Stimulated activated CD4-positive, alpha-beta T cell treated with anti-CD3 and anti-CD28 coated beads, TNF-alpha, amount 100 ng/mL, for 48 hours (primary cell): ENCODE measurements around the gene LSM7.
"Not testable (repeated sequence)": the region's sequence is repeated elsewhere in the genome, so short reads cannot be mapped to it uniquely, and the experiment has no call there.

Experiments
- DNase-seq, 3 donors: peaks; one replicate each; pipeline ENCODE4 v3.0.0-alpha.2; 2020; ENCODE audit warnings: low read depth in 3 of 3

LSM7 gene

DNA sequence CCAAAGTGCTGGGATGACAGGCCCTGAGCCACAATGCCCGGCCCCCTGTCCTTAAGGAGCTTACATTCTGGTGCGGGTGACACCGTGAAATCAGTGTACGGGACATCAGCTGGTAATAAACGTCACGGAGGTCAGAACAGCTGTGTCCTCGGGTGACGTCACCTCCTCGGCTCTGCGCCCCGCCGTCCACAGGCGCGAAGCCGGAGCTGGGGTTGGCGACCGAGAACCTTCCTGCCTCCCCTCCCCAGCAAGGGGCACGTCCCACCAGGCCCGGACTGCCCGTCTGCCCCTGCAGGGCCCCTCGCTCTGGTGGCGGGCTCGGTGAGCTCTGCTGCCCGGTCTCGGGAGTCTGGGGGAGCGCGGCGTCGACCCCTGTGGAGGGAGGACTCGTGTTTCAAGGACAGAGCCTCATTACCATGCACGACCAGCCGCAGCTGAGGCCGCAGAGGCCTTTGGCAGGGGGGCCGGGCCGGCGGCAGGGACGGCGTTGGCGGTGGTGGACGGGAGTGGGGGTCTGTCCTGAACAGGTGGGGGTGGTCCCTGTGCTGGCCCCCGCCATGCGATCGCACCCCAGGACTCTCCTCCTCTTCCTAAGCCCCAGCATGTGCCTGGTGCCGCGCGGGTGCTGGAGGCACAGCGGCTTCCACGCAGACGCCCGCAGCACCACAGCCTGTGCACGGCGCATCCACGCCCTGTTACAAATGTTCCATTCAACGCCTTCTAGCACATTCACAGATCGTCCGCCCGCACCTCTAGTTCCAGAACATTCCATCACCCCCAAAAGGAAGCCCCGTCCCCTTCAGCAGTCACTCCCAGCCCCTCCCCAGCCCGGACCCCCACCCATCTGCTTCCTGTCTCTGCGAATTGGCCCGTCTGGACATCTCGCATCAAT is 25.8 kb downstream of the LSM7 start:
- no peak for DNase-seq

DNA sequence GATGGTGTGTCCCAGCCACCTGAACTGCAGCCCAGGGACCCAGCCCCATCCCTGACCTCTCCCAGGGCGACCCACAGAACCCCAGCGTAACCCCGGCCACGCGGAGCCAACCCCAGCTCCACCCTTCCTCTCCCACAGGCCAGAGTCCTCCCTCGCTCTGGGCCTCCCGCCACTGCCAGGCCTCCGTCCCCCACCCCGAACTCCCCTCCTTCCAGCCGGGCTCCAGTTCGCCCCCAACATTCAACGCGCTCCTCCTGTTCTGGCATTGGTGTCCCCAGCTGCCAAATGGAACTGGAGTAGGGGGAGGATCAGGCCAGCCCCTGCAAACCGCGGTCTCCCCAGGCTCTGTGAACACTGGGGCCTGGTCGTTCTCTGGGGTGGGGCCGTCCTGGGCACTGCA is 27.9 kb downstream of the LSM7 start:
- DNase-seq, result no peak

DNA sequence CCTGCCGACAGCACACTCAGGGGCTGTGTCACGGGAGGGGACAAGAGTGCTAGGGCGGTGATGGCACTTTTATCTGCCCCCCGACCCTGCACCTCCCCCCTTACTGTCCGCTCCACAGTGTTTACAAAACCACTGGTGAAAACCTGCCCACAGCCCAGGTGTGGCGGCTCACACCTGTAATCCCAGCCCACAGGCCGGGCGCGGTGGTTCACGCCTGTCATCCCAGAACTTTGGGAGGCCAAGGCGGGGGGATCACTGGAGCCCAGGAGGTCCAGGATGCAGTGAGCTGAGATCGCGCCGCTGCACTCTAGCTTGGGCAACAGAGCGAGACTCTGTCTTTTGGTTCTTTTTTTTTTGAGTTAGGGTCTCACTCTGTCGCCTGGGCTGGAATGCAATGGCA is 32.2 kb downstream of the LSM7 start:
- DNase-seq, result no peak

DNA sequence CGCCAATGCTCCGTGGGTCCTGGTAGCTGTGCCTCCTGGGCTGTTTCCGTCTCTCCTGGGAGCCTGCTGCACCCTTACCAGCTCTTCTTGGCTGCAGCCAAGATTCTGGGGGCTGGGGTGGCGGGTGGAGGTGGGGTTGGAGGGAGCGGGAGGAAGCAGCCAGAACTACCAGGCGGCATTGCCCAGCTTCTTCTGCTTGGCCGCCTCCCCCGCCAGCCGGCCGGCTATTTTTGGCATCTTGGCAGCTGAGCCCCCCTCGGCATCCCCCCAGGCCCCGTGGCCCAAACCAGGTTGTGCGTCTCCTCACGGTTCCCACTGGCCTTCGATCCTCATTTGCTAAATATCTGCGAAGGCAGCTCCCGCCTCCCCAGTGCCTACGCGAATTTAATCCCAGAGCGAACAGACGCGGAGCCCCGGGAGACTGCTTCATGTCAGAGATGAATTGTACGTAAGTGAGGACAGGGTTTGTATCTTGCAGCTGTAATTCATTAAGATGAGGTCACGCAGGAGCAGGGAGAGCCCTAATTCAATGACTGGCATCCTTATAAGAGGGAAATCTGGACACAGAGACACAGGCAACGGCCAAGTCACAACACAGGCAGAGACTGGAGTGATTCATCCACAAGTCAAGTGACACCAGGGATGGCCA is 33.6 kb downstream of the LSM7 start:
- no peak for DNase-seq

DNA sequence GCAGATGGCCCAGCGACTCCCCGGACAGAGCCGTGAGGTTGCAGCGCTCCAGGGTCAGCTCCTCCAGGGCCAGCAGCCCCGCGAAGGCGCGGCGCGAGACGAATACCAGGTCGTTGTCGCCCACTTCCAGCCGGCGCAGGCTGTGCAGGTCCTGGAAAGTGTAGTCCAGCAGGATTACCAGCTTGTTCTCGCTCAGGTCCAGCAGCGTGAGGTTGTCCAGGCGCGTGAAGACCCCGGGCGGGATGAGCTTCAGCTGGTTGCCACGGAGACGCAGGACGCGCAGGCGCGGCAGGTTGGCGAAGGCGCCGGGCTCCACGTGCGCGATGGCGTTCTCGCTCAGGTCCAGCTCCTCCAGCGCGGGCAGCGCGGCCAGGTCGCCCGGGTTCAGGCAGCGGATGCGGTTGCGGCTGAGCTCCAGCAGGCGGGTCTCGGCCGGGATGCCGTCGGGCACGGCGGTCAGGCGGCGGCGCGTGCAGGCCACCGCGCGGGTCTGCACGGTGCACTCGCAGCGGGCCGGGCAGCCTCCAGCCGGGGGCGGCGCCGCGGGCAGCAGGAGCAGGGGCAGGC is 37.1 kb downstream of the LSM7 start:
- DNase-seq, result no peak

DNA sequence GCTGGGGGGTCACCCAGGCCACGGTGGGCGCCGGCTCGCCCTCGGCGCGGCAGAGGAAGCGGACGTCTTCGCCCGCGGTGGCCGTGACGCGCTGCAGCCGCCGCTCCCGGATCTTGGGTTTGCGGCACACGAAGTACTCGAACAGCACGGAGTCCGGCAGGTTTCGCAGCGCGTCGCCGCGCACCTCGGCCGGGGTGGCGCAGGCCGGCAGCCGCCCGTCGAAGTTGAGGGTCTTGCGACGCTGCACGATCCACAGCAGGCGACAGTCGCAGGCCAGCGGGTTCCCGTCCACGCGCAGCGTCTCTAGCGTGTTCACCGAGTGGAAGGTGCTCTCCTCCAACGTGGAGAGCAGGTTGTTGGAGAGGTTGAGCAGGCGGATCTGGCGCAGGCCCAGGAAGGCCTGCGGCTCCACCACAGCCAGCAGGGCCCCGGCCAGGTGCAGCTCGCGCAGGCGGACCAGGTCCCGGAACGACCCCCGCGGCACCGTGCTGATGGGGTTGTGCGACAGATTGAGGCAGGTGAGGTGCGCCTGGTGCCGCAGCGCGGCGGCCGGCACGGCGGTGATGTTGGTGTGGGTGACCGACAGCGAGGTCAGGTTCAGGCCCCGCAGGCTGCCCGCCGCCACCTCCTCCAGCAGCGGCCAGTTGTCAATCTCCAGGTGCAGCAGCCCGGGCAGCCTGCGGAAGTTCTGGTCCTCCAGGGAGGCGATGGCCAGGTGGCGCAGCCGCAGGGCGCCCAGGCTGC is 37.8 kb downstream of the LSM7 start:
- DNase-seq, result no peak

DNA sequence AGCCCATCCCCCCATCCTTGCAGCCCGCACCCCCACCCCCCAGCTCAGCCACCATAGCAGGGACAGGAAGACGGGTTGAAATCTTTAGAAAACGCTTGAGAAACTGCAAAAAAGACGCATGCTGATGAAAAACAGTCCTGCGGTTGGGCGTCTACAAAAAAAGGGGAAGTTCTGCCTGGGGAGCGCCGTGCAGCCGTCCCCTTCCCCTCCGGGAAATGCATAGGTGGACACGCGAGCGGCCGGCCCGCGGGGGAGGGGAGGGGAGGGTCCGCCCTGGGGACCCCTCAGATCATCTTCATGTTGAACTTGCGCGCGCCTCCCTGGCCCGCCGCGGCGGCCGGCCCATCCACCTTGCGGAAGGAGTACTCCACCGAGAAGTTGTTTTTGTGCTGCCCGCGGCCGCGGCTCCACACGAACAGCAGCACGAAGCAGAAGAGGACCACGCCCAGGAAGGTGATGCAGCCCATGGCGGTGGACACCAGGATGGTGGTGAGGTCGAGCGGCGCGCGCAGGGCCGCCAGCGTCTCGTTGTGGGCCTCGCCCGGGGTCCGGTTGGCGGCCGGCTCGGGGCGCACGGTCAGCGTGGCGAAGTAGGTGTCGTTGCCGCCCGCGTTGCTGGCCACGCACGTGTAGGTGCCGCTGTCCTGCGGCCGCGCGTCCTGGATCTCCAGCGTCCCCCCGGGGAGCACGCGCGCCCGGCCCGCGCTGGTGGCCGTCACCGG is 38.5 kb downstream of the LSM7 start:
- no peak for DNase-seq

DNA sequence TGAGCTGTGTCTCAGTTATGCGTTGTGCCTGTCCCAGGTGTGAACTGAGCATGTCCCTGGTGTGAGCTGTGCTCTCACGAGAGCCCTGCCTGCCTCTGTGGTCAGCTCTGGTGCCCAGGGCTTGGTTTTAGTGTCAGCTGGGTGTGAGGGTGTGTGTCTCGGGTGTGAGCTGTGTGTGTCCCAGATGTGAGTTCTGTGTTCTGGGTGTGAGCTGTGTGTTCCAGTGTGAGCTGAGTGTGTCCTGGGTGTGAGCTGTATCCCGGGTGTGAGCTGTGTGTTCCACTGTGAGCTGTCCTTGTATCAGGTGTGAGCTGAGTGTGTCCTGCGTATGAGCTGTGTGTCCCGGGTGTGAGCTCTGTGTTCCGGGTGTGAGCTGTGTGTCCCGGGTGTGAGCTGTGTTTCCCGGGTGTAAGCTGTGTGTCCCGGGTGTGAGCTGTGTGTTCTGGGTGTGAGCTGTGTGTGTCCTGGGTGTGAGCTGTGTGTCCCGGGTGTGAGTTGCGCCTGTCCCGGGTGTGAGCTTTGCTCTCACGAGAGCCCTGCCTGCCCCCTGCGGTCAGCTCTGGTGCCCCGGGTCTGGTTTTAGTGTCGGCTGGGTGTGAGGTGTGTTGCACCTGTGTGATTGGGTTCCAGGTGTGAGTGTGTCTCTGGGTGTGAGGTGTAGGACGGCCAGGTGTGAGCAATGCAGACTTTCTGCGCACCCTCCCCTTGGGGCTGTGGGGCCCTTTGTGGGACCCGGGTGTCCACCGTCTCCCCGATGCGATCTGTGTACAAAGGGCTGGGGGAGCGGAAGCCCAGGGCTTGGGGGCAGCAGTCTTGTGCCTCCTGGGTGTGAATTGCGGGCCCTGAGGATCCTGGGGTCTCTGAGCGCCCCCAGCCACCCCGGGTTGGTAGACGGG is 39.3 kb downstream of the LSM7 start:
- no peak for DNase-seq

DNA sequence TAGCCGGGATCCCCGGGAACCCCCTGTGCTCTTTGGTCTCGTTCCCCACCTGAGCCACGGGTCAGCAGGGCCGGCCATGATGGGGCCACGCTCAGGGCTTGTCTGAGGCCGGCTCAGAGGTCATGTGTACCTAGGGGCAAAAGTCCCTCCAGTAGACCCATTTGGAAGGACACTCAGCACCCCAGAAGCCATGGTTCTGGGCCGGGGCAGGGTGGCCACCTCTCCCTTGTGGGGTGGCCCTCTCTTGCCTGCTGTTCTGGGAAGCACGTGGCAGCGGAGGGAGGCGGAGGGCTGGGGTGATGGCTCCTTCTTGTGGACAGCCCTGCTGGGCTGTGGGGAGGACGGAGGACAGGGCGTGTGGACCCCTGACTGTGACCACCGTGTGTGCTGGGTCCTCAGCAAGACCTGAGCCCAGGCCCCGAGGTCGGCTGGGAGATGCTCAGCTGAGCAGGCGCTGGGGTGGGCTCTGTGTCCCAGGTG is 40.0 kb downstream of the LSM7 start:
- no peak for DNase-seq

DNA sequence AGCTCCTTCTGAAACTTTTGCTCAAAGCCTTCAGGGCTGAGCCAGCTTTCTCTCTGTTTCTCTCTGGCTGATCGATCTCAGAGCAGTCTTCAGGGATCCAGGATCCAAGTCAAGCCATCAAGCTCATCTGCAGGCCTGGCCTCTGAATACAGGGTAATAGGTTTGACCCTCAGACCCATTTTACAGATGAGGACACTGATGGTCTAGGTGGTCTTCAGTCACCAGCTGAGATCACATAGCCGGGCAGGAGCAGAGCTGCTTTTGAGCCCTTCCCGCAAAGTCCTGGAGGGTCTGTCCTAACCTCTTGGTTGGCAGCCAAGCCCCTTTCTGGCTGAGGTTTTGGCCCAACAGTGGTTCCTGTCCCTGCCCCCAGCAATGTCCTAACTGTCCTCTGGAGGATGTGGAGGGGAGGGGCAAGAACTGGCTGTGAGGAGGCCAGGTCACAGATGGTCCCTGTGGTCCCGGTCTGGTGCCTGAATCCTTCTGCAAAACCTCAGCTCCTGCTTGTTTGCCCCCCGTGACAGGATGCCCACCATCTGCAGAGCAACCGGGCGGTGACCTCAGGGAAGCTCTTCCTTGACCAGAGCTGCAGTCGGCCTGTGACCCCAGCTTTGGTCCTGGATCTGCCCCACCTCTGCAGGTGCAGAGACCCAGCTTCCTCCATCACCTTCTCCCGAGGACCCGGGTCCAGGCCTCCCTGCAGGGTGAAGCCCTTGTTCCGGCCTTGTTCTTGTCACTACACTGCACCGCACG is 40.6 kb downstream of the LSM7 start:
- DNase-seq, result no peak

DNA sequence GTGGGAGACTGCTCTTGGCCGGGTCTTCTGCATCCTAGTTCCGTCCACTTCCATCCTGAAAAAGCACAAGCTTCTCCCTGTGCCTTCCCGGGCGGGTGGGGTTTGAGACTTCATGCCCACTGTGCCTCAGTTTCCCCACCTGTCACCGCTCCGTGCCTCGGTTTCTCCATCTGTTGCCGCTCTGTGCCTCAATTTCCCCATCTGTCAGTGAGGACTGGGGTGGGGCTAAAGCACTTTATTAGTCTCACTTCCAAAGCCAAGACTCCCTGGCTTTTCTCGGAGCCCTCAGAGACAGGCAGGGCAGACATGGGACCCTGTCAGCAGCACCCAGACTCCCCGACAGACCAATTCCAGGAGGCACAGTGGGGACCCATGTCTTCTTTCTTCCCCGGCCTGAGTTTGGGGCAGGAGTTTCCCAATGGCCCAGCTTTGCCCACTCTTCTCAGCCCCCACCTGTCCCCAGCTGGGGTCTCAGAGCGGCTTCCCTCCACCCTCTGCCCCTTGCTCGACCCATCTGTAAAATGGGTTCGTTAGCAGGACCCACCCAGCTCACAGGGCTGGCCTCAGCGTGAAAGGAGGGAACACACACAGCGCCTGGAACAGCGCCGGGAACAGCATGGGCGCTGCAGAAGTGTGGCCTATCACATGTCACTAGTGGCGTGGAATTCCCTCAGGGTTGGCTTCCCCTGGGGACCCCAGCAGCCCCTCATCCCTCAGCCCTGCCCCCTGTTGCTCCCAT is 41.8 kb downstream of the LSM7 start:
- no peak for DNase-seq

DNA sequence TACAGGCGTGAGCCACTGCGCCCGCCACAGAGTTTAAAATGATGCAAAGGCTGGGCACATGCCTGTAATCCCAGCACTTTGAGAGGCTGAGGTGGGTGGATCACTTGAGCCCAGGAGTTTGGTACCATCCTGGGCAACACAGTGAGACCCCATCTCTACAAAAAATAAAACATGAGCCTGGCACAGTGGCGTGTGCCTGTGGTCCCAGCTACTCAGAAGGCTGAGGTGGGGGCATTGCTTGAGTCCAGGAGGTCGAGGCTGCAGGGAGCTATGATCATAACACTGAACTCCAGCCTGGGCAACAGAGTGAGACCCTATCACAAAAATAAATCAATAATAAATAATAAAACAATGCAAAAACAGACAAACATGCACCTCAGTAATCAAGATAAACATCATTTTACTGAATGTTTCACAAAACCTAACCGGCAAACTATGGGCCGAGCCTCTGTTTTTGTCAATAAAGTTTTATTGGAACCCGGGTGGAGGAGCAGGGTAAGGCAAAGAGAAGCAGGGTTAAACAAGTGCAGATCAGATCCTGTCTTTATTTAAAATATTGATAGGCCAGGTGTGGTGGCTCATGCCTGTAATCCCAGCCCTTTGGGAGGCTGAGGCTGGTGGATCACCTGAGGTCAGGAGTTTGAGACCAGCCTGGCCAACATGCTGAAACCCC is 44.4 kb downstream of the LSM7 start:
- no peak for DNase-seq

DNA sequence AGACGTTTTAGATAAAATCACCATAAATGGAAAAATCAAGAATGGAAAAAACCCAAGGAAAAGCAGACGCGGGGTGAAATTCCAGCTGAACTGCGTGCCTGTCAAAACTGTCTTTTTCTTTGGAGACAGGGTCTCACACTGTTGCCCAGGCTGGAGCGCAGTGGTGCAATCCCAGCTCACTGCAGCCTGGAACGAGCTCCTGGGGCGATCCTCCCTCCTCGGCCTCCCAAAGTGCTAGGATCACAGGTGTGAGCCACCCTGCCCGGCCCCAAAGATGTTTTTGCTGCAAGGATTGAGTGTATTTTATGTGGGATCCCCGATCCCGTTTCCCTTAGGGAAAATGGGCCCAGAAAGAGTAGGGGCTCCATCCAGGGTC is 45.5 kb downstream of the LSM7 start:
- no peak for DNase-seq

DNA sequence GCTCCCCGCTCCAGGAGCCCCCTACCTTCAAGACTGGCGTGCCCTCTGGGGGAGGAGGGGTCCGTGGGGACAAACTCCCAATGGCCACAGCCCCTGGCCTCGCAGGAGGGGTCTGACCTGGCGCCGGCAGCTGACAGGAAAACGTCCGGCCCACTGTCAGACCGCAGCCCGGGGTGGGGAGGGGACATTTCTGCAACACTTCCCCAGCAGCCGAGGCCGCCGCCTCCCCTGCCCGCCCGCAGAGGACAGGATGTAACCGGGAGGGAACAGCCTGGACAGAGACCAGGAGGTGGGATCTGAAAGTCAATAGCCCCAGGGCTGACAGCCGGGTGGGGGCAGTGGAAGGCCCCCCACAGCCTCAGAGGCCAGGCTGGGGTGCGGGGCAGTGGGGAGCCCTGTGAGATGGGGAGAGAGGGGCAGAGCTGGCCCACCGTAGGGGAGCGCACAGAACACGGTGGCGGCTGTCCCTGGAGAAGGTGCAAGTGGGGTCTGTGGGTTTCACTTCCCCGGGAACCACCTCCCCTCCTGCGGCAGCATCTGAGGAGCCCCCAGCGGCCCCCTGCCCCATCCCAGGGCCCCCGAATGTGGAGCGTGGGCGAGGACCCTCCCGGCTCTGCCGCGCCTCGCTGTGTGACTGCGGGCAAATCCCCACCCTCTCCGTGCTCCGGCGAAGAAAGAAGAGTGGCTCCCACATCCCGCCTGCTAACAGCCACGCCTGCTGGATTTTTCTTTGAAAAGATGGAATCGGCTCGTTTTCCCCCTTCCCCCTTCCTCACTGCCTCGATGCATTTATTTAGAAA is 46.1 kb downstream of the LSM7 start, which contains the start of gene PEAK3:
Gene PEAK3, minus strand, starts transcription at position 114 of the 800 bp plus-strand sequence. CDS start 1,244 bp downstream, outside the sequence.
- no peak for DNase-seq

DNA sequence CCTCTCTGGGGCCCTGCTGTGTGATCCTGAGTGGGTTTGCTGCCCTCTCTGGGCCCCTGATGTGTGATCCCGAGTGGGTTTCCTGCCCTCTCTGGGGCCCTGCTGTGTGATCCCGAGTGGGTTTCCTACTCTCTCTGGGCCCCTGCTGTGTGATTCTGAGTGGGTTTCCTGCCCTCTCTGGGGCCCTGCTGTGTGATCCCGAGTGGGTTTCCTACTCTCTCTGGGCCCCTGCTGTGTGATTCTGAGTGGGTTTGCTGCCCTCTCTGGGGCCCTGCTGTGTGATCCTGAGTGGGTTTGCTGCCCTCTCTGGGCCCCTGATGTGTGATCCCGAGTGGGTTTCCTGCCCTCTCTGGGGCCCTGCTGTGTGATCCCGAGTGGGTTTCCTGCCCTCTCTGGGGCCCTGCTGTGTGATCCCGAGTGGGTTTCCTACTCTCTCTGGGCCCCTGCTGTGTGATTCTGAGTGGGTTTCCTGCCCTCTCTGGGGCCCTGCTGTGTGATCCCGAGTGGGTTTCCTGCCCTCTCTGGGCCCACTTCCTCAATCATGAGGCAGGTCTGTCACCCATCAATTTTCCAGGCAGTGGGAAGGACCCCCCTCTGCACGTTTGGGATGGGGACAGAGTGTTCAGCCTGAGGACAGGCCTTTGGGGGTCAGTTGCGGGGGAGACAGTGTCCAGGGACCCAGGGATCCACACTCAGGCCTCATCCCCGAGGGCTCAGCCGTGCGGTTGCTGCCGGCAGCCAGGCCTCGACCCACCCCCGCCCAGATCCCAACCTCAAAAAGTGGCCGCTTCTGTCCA is 46.9 kb downstream of the LSM7 start:
- not testable (repeated sequence) for DNase-seq

DNA sequence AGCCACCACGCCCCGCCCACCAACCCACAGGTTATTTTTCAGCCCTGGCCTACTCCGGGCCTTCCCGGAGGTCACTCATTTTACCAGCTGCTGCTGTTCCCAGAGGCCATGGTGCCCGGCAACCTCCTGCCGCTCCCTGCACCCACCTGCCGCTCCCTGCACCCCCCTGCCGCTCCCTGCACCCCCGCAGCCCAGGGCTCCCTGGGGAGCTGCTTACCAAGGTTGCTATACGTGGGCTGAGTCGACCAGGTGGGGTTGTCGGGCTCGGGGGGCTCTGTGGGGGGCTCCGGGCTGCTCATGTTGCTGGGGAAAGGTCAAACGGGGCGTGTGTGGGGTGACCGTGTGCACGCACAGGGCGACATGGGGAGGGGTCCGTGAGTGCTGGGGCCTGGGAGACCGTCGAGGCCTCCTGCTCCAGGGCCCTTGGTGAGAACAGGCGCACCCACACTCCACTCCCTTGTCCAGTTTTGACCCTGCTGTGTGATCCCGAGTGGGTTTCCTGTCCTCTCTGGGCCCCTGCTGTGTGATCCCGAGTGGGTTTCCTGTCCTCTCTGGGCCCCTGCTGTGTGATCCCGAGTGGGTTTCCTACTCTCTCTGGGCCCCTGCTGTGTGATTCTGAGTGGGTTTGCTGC is 47.6 kb downstream of the LSM7 start:
- no peak for DNase-seq
